Measurements from ENCODE around the gene AGO4. TPM values are rescaled to one million over a fixed set of nuclear protein-coding genes. Genes with fewer than 3 reads are reported as not detected.

Gene AGO4
- total and polyA plus RNA-seq, 2 donors (not counting 1 experiment from before 2014, with no cell fraction given), result 7.8 to 22.6 TPM

DNA sequence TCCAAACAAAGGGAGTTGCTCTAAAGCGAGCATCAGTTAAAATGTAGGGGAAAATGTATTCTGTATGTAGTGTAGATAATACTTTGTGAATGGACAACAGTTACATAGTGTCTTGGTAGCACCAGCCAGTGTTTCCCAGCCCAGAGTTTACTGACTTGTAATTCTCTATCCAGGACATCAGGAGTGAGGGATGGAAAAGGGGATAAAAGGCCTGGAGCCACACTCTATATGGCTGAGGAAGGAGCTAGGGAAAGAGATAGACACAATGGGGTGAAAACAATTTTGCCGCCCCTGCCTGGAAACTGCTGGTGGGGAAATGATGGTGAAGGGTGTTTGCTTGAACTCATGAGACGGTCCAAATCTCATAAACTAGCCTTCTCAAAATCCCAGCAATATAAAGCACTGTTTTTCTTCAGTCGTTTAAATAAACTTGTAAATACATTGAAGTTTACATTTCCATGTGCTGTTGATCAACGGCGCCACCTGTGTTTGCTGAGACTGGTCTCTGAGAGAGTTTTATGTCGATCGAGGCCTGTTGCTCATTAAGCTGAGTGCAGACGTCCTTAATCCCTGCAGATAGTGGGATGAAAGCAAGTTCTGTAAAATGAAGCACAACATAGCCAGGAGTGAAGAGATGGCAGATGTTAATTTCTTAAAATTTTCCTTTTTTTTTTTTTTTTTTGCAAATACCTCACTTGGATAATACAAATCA is 47.3 kb downstream of the AGO4 start:
- ATAC-seq (ENCODE audit: low read depth) (no peak), DNase-seq (no peak)
- Histone ChIP-seq H4K20me1 (ENCODE audit: control insufficient read depth, insufficient read depth, low read length, poor library complexity, severe bottlenecking) (no peaks in the 10 kb centered on the region), H3K9ac (ENCODE audit: low read length) (no peak overlapping the region), H3K4me3 (ENCODE audit: control extremely low read depth in 1 of 5, extremely low read depth in 1 of 5, insufficient read depth in 1 of 5, low read depth in 2 of 5, low read length in 4 of 5) (no peak overlapping the region), H3K27me3 (replicated peaks in 1 of 4; ENCODE audit: control extremely low read depth in 1 of 4, control insufficient read depth in 3 of 4, insufficient read depth in 4 of 4, low read length in 3 of 4) (no peaks in the 10 kb centered on the region), H3K4me2 (replicated peaks; ENCODE audit: low read depth, low read length, poor library complexity, severe bottlenecking) (no peak overlapping the region), H2AFZ (ENCODE audit: insufficient read depth, low read depth, low read length, poor library complexity, severe bottlenecking) (no peak overlapping the region), H3K4me1 (ENCODE audit: control insufficient read depth in 2 of 2, insufficient read depth in 2 of 2, low read length in 2 of 2) (no peaks in the 10 kb centered on the region), H3K9me3 (ENCODE audit: control extremely low read depth in 1 of 3, control insufficient read depth in 2 of 3, insufficient read depth in 1 of 3, low read length in 2 of 3) (no peaks in the 10 kb centered on the region), H3K36me3 (replicated peaks in 1 of 2; ENCODE audit: control extremely low read depth in 1 of 2, control insufficient read depth in 1 of 2, extremely low read depth in 1 of 2, insufficient read depth in 2 of 2, low read length in 1 of 2) (peaks cover 0 to 23% of the 10 kb centered on the region in 2 experiments), H3K27ac (ENCODE audit: low read length in 2 of 2) (no peak overlapping the region), H3K79me2 (ENCODE audit: control insufficient read depth, insufficient read depth, low read length) (no peaks in the 10 kb centered on the region)
- Mint-ChIP-seq H3K9me3 (ENCODE audit: insufficient read depth) (no peaks in the 10 kb centered on the region), H3K4me1 (no peaks in the 10 kb centered on the region), H3K27ac (no peak overlapping the region), H3K27me3 (no peaks in the 10 kb centered on the region), H3K4me3 (no peak overlapping the region)
- ChIA-PET CTCF (no interaction called here), POLR2A (no interaction called here)
- 76% methylated on average over 5 of the region's 9 CpGs for WGBS (ENCODE audit: insufficient coverage)
- intact Hi-C loops (cut with micrococcal nuclease), result no loop called here
- TF ChIP-seq EZH2 (IDR thresholded peaks at IDR 0.05; ENCODE audit: borderline replicate concordance, insufficient read depth, low read depth, low read length, poor library complexity, severe bottlenecking), result no peak
- TF ChIP-seq, protein P1, sequence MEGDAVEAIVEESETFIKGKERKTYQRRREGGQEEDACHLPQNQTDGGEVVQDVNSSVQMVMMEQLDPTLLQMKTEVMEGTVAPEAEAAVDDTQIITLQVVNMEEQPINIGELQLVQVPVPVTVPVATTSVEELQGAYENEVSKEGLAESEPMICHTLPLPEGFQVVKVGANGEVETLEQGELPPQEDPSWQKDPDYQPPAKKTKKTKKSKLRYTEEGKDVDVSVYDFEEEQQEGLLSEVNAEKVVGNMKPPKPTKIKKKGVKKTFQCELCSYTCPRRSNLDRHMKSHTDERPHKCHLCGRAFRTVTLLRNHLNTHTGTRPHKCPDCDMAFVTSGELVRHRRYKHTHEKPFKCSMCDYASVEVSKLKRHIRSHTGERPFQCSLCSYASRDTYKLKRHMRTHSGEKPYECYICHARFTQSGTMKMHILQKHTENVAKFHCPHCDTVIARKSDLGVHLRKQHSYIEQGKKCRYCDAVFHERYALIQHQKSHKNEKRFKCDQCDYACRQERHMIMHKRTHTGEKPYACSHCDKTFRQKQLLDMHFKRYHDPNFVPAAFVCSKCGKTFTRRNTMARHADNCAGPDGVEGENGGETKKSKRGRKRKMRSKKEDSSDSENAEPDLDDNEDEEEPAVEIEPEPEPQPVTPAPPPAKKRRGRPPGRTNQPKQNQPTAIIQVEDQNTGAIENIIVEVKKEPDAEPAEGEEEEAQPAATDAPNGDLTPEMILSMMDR (IDR thresholded peaks at IDR 0.05), result no peak

DNA sequence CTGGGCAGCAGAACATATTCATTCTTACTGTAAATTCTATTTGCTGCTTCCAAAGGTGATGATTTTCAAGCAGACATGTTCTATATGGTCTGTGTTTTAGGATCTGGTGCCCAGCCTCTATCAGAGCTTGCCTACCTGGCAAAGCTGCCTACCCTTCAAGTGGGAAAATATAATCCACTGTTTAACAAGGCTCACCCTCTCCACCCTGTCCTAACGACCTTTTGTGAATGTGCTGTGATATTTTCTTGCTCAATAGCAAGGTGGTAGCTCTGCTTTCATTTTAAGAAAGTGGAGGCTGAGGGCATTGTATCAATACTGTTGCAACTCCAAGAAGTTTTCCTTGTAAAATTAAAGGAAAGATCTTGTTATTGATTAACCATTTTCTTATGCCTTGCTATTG is 49.1 kb downstream of the AGO4 start:
- no CpG with 5 or more reads among the region's 1 CpG for WGBS (ENCODE audit: insufficient coverage)
- no peaks in the 10 kb centered on the region for H3K27me3 ChIP-seq (replicated peaks in 1 of 4; ENCODE audit: control extremely low read depth in 1 of 4, control insufficient read depth in 3 of 4, insufficient read depth in 4 of 4, low read length in 3 of 4)
- CTCF ChIA-PET, result interaction anchor here (0.8 to 1.6 kb wide), 3 partner anchors 16 to 429 kb away, joined by 3 to 5 read pairs (median 3); no protein-coding TSS in a partner anchor

More for the DNA sequence above, 49.1 kb downstream of the AGO4 start:
- Histone ChIP-seq H3K4me2 (replicated peaks; ENCODE audit: low read depth, low read length, poor library complexity, severe bottlenecking) (no peak overlapping the region), H3K27ac (ENCODE audit: low read length in 2 of 2) (no peak overlapping the region), H3K9me3 (ENCODE audit: control extremely low read depth in 1 of 3, control insufficient read depth in 2 of 3, insufficient read depth in 1 of 3, low read length in 2 of 3) (no peaks in the 10 kb centered on the region), H3K36me3 (replicated peaks in 1 of 2; ENCODE audit: control extremely low read depth in 1 of 2, control insufficient read depth in 1 of 2, extremely low read depth in 1 of 2, insufficient read depth in 2 of 2, low read length in 1 of 2) (peaks cover 0 to 10% of the 10 kb centered on the region in 2 experiments), H3K4me1 (ENCODE audit: control insufficient read depth in 2 of 2, insufficient read depth in 2 of 2, low read length in 2 of 2) (no peaks in the 10 kb centered on the region), H3K9ac (ENCODE audit: low read length) (no peak overlapping the region), H2AFZ (ENCODE audit: insufficient read depth, low read depth, low read length, poor library complexity, severe bottlenecking) (no peak overlapping the region), H4K20me1 (ENCODE audit: control insufficient read depth, insufficient read depth, low read length, poor library complexity, severe bottlenecking) (no peaks in the 10 kb centered on the region), H3K4me3 (ENCODE audit: control extremely low read depth in 1 of 5, extremely low read depth in 1 of 5, insufficient read depth in 1 of 5, low read depth in 2 of 5, low read length in 4 of 5) (no peak overlapping the region), H3K79me2 (ENCODE audit: control insufficient read depth, insufficient read depth, low read length) (no peaks in the 10 kb centered on the region)
- Mint-ChIP-seq H3K27ac (no peak overlapping the region), H3K4me3 (no peak overlapping the region), H3K27me3 (no peaks in the 10 kb centered on the region), H3K4me1 (no peaks in the 10 kb centered on the region), H3K9me3 (ENCODE audit: insufficient read depth) (no peaks in the 10 kb centered on the region)
- POLR2A ChIA-PET, result no interaction called here
- ATAC-seq (ENCODE audit: low read depth), result no peak
- TF ChIP-seq, protein P1 (IDR thresholded peaks at IDR 0.05), result no peak
- no peak for TF ChIP-seq EZH2 (IDR thresholded peaks at IDR 0.05; ENCODE audit: borderline replicate concordance, insufficient read depth, low read depth, low read length, poor library complexity, severe bottlenecking)
- intact Hi-C loops (cut with micrococcal nuclease), result no loop called here
- no peak for DNase-seq
